ENCODE measurements around the gene KLHL2.
"Not testable (repeated sequence)": the region's sequence is repeated elsewhere in the genome, so short reads cannot be mapped to it uniquely, and the experiment has no call there.

Gene KLHL2

DNA sequence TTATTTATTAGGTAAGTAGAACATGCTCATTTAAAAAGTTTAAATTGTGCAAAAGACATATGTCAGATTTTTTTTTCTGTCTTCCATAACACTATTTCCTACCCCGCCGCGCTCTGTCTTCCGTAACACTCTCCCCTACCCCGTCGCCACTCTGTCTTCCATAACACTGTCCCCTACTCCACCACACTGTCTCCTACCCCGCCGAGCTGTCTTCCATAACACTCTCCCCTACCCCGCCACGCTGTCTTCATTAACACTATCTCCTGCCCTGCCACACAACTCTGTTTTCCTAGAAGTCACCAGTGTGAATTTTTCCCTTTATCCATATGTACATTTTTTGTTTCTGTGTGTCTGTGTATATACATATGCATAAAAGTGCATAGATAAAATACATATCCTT, 124.5 kb downstream of the KLHL2 start:
- H3K4me1 ChIP-seq (ENCODE audit: insufficient read depth, insufficient read length): no peaks in the 10 kb centered on the region
- TF ChIP-seq YY1 (IDR thresholded peaks at IDR 0.05; ENCODE audit: insufficient read depth, insufficient read length) (no peak), SUZ12 (IDR thresholded peaks at IDR 0.05; ENCODE audit: extremely low read depth, insufficient read depth, insufficient read length) (no peak), ZNF274 (IDR thresholded peaks at IDR 0.05; ENCODE audit: low read depth, low read length) (no peak)
- no peaks in the 10 kb centered on the region for H3K27me3 ChIP-seq (ENCODE audit: insufficient read depth, insufficient read length)
- peak overlapping the region; percentile 56 for H3K9ac ChIP-seq (ENCODE audit: insufficient read length, low read depth)
- no peak for DNase-seq (ENCODE audit: low read depth, low spot score)
- H3K36me3 ChIP-seq (ENCODE audit: insufficient read depth, insufficient read length, low read length): peaks cover 34% of the 10 kb centered on the region
- peak overlapping the region; percentile 50 for H3K4me3 ChIP-seq (ENCODE audit: insufficient read length, low read depth)
- H3K9me3 ChIP-seq (ENCODE audit: insufficient read depth, low read length): no peaks in the 10 kb centered on the region

DNA sequence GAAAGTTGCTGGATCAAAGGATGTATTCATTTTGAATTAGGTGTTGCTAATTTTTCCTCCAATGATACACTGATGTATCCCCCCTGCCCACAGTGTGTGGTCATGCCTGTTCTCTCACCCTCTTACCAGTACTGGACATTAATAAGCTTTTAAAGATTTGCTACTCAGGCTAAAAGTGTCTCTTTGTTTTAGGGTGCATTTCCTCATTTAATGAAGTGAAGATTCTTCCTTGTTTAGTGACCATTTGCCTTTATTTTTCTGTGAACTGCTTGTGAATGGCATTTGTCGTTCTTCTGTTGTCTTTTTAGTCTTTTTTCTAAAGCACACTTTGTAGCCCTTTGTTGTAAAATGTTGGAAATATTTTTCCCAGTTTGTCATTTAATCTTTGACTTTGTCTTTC, 125.1 kb downstream of the KLHL2 start:
- H3K9ac ChIP-seq (ENCODE audit: insufficient read length, low read depth): no peak overlapping the region
- DNase-seq (ENCODE audit: low read depth, low spot score): no peak
- TF ChIP-seq YY1 (IDR thresholded peaks at IDR 0.05; ENCODE audit: insufficient read depth, insufficient read length) (no peak), SUZ12 (IDR thresholded peaks at IDR 0.05; ENCODE audit: extremely low read depth, insufficient read depth, insufficient read length) (no peak), ZNF274 (IDR thresholded peaks at IDR 0.05; ENCODE audit: low read depth, low read length) (no peak)
- no peaks in the 10 kb centered on the region for H3K27me3 ChIP-seq (ENCODE audit: insufficient read depth, insufficient read length)
- H3K9me3 ChIP-seq (ENCODE audit: insufficient read depth, low read length): no peaks in the 10 kb centered on the region
- H3K4me3 ChIP-seq (ENCODE audit: insufficient read length, low read depth): peak overlapping the region; percentile 50
- H3K4me1 ChIP-seq (ENCODE audit: insufficient read depth, insufficient read length): no peaks in the 10 kb centered on the region
- H3K36me3 ChIP-seq (ENCODE audit: insufficient read depth, insufficient read length, low read length): peaks cover 39% of the 10 kb centered on the region

DNA sequence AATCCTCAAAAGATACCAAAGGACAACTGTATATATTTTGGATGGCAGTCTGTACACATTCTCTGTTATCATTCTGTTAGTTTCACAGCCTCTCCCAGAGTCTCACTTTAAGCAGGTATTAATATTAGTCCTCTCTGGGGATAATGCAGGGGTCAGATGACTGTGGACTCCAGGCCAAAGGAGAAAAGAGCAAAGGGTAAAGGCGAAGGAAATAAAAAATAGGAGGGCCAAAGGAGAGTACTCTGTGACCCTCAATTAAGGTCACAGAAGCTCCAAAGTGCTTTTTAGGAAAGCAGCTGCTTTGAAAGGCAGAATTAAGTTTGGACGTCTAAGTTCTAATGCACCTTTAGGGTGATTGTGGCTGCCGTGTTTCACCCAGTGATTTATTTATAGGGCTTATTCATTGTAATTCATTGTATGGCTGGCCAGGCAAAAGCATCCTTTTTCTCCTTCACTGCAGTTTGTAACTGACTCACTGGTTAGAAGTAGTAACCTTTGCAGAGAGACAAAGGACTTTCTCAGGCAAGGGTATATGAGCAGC, 127.9 kb downstream of the KLHL2 start:
- Histone ChIP-seq H3K4me3 (ENCODE audit: insufficient read length, low read depth) (no peak overlapping the region), H3K9ac (ENCODE audit: insufficient read length, low read depth) (no peak overlapping the region), H3K9me3 (ENCODE audit: insufficient read depth, low read length) (no peaks in the 10 kb centered on the region), H3K36me3 (ENCODE audit: insufficient read depth, insufficient read length, low read length) (peaks cover 62% of the 10 kb centered on the region), H3K27me3 (ENCODE audit: insufficient read depth, insufficient read length) (no peaks in the 10 kb centered on the region), H3K4me1 (ENCODE audit: insufficient read depth, insufficient read length) (no peaks in the 10 kb centered on the region)
- no peak for TF ChIP-seq YY1 (IDR thresholded peaks at IDR 0.05; ENCODE audit: insufficient read depth, insufficient read length)
- TF ChIP-seq SUZ12 (IDR thresholded peaks at IDR 0.05; ENCODE audit: extremely low read depth, insufficient read depth, insufficient read length): no peak
- TF ChIP-seq ZNF274 (IDR thresholded peaks at IDR 0.05; ENCODE audit: low read depth, low read length): no peak
- no peak for DNase-seq (ENCODE audit: low read depth, low spot score)

DNA sequence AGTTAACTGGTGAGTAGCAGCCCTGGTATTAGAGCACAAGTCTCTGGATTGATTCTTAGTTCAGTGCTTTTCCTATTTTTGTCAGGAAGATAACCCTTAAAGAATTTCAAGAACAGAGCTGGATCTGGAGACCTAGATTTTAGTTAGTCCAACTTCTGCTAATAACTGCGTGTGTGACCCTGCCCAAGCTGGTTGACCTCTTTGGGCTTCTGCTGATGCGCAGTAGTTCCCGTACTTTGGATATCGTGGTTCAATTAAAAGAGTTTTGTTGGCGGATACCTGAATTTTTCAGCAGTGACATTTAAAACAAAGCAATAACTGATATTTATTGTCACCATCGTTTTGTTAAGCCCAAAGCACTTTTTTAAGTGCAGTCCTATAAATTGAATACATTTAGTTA, 129.4 kb downstream of the KLHL2 start:
- Histone ChIP-seq H3K36me3 (ENCODE audit: insufficient read depth, insufficient read length, low read length) (peaks cover 69% of the 10 kb centered on the region), H3K9me3 (ENCODE audit: insufficient read depth, low read length) (no peaks in the 10 kb centered on the region), H3K27me3 (ENCODE audit: insufficient read depth, insufficient read length) (no peaks in the 10 kb centered on the region), H3K9ac (ENCODE audit: insufficient read length, low read depth) (no peak overlapping the region), H3K4me1 (ENCODE audit: insufficient read depth, insufficient read length) (no peaks in the 10 kb centered on the region), H3K4me3 (ENCODE audit: insufficient read length, low read depth) (no peak overlapping the region)
- TF ChIP-seq YY1 (IDR thresholded peaks at IDR 0.05; ENCODE audit: insufficient read depth, insufficient read length) (no peak), ZNF274 (IDR thresholded peaks at IDR 0.05; ENCODE audit: low read depth, low read length) (no peak), SUZ12 (IDR thresholded peaks at IDR 0.05; ENCODE audit: extremely low read depth, insufficient read depth, insufficient read length) (no peak)
- no peak for DNase-seq (ENCODE audit: low read depth, low spot score)

DNA sequence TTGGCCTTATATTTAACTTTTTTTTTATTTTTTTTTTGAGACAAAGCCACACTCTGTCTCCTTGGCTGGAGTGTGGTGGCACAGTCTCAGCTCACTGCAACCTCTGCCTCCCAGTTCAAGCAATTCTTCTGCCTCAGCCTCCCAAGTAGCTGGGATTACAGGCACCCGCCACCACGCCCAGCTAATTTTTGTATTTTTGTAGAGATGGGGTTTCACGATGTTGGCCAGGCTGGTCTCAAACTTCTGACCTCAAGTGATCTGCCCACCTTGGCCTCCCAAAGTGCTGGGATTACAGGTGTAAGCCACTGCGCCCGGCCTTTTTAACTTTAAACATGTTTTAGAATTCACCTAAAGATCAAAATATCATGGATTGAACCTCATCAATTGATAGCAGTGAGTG, 135.0 kb downstream of the KLHL2 start:
- not testable (repeated sequence) for H3K27me3 ChIP-seq (ENCODE audit: insufficient read depth, insufficient read length); H3K4me3 ChIP-seq (ENCODE audit: insufficient read length, low read depth); H3K9ac ChIP-seq (ENCODE audit: insufficient read length, low read depth); DNase-seq (ENCODE audit: low read depth, low spot score); H3K9me3 ChIP-seq (ENCODE audit: insufficient read depth, low read length); H3K4me1 ChIP-seq (ENCODE audit: insufficient read depth, insufficient read length)
- peaks cover 48% of the 10 kb centered on the region for H3K36me3 ChIP-seq (ENCODE audit: insufficient read depth, insufficient read length, low read length)

DNA sequence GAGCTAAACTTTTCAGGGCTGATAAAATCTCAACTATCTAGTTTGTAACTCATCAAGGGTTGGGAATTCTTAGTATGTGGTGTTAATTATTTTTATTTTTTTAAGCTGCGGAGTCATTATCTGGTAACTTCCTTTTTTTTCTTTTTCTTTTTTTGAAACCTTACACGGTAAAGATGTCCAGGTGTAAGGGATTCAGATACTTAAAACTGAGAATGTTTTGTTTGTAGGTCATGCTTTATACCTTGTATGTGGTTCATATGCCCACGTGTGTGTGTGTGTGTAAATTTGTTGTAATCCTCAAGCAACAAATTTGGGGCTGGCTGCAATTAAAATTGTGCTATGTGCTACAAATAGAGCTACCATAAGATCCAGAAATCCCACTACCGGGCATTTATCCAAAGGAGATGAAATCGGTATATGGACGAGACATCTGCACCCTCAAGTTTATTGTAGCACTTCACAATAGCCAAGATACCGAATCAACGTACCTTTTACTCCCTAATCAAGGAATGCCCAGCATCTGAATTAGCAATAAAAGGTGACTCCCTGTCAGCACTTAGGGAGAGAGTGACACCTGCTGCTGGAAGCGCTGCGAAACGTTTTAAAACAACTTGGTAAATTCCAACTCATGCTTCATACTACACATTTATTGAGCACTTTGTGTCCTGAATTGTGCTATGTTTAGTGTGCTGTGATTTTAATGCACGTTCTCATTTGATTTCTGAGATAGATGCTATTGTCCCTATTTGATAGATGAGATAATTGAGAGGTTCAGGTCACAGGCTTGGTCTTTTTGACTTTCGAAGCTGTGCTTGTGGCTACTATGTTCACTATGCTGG, 136.2 kb downstream of the KLHL2 start:
- Histone ChIP-seq H3K27me3 (ENCODE audit: insufficient read depth, insufficient read length) (no peaks in the 10 kb centered on the region), H3K4me1 (ENCODE audit: insufficient read depth, insufficient read length) (no peaks in the 10 kb centered on the region), H3K9ac (ENCODE audit: insufficient read length, low read depth) (no peak overlapping the region), H3K36me3 (ENCODE audit: insufficient read depth, insufficient read length, low read length) (peaks cover 36% of the 10 kb centered on the region), H3K9me3 (ENCODE audit: insufficient read depth, low read length) (no peaks in the 10 kb centered on the region), H3K4me3 (ENCODE audit: insufficient read length, low read depth) (no peak overlapping the region)
- TF ChIP-seq ZNF274 (IDR thresholded peaks at IDR 0.05; ENCODE audit: low read depth, low read length): no peak
- TF ChIP-seq SUZ12 (IDR thresholded peaks at IDR 0.05; ENCODE audit: extremely low read depth, insufficient read depth, insufficient read length): no peak
- no peak for TF ChIP-seq YY1 (IDR thresholded peaks at IDR 0.05; ENCODE audit: insufficient read depth, insufficient read length)
- no peak for DNase-seq (ENCODE audit: low read depth, low spot score)

DNA sequence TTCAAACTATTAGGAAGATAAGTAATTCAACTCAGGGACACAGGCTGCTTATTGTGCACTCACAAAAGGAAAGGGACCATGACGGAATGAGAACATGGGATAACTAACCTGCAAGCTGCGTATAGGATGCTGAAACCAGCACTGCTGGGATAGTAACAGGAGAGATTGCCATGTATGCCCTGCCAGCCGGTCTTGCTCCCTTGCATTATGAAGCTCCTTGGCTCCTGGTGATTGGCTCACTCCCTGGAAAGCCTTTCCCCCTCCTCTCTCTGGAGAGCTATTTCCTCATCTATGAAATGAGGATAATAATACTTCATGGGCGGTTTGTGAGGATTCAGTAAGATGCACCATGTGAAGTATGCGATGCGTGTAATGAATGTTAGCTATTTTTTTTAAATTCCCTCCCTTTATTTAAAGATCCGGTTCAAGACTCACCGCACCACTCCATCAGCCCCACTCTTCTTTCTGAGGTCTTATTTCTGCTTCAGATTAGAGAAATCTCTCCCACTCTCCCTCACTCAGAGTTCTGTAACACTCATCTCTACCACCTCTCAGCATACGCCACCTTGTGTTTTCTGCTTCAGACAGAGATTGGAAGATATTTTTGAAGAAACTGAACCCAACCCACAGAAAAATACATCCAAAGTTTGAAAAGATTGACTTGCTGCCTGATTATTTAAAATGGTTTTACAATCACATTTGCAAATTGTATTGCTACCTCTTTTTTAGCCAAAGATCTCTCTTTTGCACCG, 138.5 kb downstream of the KLHL2 start:
- Histone ChIP-seq H3K27me3 (ENCODE audit: insufficient read depth, insufficient read length) (no peaks in the 10 kb centered on the region), H3K4me1 (ENCODE audit: insufficient read depth, insufficient read length) (no peaks in the 10 kb centered on the region), H3K9me3 (ENCODE audit: insufficient read depth, low read length) (no peaks in the 10 kb centered on the region), H3K4me3 (ENCODE audit: insufficient read length, low read depth) (no peak overlapping the region), H3K9ac (ENCODE audit: insufficient read length, low read depth) (no peak overlapping the region), H3K36me3 (ENCODE audit: insufficient read depth, insufficient read length, low read length) (peaks cover 16% of the 10 kb centered on the region)
- no peak for DNase-seq (ENCODE audit: low read depth, low spot score)
- no peak for TF ChIP-seq YY1 (IDR thresholded peaks at IDR 0.05; ENCODE audit: insufficient read depth, insufficient read length)
- TF ChIP-seq SUZ12 (IDR thresholded peaks at IDR 0.05; ENCODE audit: extremely low read depth, insufficient read depth, insufficient read length): no peak
- no peak for TF ChIP-seq ZNF274 (IDR thresholded peaks at IDR 0.05; ENCODE audit: low read depth, low read length)

Data from NT2/D1 (cell line).